Activated CD8-positive, alpha-beta memory T cell treated with anti-CD3 and anti-CD28 coated beads, Interleukin-2, amount 50 U/mL, for 48 hours (primary cell): ENCODE results near the gene PDE8B.

ENCODE experiments used
- DNase-seq: peaks from one replicate; pipeline ENCODE4 v3.0.0-alpha.2; 2020

Gene PDE8B

DNA sequence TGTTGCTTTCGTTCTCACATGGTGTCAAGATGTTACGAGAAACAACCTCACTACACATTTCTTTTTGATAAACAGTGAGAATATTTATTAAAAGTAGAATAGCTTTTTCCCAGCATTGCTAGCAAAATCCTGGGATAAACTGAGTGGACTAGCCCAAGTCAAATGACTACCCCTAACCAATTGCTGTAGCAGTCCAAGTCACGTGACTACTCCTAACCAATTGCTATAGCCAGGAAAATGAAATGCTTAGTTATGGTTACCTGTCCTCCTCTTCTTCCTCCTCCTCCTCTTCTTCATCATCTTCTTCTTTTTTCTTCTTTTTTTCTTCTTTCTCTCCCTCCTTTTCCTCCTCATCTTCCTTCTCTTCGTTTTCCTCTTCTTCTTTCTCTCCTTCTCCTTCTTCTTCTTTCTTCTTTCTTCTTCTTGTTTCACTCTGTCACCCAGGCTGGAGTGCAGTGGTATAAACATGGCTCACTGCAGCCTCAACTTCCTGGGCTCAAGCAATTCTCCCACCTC lies 85.4 kb downstream of the PDE8B start:
- no peak for DNase-seq

DNA sequence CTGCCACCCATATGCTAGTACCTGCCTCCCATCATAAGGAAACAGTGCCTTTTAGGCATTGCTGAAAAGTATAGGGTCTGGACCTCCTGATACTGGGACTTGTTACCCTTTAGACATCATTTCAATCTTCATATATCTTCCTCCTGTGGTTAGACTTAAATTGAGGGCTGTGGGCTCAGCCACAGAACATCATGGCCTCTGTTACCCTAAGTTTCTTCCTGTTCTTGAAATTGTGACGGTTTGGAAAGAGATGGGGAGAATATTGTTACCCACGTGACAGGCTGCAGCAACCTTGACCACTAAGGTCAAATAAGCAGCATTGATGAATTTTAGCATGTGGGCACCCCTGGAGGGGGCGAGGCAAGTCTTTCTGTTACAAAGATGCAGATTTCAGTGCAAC lies 87.7 kb downstream of the PDE8B start:
- no peak for DNase-seq

DNA sequence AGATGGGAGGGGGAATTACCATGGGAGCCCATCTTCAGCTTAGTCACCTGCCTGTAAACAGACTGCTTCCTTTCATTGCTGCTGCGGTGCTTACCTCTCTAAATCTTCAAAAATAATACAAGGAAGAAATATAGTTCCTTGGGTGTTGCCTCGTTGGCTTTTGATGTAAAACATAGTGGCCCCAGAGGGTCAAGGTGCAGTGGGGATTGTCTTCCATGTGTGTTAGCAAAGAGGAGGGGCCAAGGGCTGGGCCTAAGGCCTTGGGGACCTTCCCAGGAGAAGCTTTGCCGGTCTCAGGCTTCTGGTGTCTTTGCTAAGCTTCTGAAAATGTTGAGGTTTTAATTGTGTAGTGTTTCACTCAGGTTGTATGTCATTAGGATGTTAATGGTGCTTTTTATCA lies 90.0 kb downstream of the PDE8B start:
- DNase-seq = no peak

DNA sequence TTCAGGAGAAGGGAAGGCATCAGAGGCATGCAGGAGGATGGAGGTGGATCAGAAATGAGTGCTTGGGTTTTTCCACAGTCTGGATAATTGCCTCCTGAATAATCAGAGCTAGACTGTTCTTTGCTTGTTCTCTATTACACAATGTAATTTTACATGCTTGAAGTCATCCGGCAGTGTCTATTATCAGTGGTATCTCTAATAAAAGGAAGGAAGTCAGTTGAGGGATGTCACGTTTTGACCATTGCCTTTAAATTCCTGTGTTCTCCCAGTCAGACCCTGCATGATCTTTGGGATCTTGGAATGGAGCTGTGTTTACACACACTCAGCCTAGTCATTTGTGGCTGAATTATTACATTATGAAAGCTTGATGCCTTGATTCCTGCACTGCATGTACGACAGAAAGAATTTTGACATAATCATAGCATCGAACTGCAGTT lies 91.0 kb downstream of the PDE8B start:
- no peak for DNase-seq

DNA sequence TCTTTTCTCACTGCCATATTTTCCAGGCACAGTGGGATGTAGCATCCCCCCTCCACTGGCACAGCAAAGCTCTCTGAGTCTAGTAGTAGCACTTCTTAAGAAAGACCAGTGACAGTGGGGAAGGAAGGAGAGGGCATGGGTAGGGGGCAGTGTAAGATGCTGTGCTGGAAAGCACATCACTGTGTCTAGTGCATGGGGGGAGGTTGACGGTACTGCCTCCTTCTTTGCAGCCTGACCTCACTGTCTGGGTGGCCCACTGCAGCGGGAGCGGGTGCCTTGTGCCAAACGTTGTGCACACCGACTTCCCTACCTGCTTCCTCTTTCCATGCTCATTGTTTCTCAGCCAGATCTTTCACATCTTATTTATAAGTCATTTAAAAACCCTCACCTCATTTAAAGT lies 91.8 kb downstream of the PDE8B start:
- no peak for DNase-seq

DNA sequence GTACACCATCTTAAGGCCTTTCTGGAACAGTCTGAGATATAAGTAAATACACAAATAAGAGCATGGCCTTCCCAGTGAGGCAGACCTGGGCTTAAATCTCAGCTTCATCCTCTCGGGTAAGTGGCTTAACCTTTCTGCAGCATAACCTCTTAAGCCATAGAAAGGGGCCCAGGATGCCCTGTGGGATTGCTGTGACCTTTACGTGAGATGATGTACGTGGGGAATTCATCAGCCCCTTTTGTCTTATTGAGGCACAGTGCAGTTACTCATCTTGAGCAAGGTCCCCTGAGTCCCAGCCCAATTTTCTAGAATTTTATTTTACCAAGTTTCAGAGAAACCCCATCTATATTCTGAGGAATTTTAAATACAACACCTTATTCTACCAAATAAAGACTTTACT lies 92.2 kb downstream of the PDE8B start:
- DNase-seq = no peak

DNA sequence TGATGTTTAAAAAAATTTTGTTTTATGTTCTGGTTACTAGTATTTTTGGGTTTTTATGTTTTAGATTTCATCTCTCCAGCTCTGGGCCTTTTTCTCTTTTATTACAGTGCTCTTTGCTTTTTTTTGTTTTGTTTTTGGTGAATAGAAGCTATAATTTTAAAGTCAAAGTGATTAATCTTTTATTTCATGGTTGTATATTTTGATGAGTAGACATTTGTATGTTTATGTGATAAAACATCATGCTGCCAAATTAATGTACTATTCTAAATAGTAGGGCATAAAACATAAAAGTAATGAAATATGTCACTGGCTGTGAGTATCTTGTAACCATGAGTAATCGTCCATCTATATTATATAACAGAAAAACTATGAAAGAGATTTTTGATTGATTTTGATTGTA lies 93.9 kb downstream of the PDE8B start:
- no peak for DNase-seq

GRCh38 chr5:77305222-77305846 lies 94.9 kb downstream of the PDE8B start:
- DNase-seq = no peak

GRCh38 chr5:77305956-77306355 lies 95.5 kb downstream of the PDE8B start:
- DNase-seq = no peak

DNA sequence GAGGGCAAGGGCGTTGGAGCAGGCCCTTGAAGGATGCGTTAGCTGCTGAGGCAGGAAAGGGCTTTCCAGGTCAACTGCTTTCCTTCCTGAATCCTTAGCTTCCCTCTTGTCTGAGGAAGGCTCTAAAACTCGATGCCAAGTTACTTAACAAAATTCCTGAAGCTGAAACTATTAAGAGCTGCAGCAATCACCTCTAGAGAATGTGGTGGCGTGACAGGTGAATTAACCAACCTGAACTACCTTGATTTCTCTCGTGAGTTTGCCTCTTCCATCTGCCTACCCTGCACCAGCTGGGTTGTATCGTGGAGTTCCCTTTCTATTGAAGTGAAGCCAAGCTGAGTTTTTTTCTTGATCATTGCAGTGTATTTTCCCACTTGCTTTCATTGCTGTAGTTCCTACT lies 96.1 kb downstream of the PDE8B start:
- DNase-seq = no peak

- DNase-seq = no peak
Observed at GRCh38 chr5:77308154-77308960, 97.9 kb downstream of the PDE8B start.

- DNase-seq = no peak
Observed at GRCh38 chr5:77309140-77309539, 98.7 kb downstream of the PDE8B start.

- DNase-seq = no peak
Observed at GRCh38 chr5:77310494-77311213, 100.2 kb downstream of the PDE8B start.

GRCh38 chr5:77311214-77311571 lies 100.7 kb downstream of the PDE8B start:
- DNase-seq = no peak

DNA sequence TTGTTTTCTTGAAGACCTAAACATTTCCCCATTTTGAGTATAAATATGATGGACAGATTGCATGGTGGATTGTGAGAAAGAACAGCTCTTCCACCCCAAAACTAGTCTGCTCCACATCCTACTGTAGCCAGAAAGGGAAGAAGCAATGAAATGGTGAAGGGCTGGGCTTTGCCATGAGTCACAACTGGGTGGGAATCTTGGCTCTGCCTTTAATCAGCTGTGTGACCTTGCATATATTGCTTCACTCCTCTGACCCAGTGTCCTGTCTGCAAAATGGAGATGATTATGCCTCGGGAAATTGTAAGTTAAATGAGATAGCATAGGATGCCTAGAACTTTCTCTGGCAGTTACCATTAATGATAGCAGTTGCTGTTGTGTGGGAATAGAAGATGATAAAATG lies 101.9 kb downstream of the PDE8B start:
- DNase-seq = no peak

DNA sequence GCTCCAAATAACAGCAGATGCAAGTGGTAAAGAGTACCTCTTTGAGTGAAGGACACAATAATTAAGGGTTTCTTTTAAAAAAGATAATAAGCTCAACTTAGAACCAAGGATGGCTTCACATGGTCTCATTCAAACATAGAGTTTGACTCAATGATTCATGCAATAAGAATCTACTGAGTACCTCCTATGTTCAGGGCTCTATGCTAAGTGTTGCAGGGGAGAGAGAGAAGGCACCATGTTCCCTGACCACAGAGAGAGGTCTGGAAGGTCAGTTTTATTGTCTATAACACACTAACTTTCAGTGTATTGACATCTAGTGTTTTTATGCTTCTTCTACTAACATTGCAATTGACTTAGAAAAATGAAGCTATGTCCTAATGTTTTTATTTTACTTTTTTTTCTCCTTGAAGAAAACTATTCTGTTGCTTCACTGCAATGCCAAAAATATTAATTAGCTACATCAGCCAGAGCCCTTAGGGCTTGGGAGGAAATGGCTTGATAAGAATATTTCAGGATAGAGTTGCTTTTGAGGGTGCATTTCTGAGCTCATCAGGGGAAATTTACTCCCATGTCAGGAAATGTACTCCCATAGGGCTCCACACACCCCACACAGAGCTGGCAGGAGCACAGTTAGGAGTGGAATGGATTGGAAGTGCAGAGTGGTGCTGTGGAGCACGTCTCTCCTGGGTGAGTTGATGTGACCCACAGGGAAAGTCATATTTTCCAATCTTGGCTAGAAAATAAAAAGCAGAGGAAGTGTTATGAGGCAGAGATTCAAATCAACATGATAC lies 106.6 kb downstream of the PDE8B start:
- DNase-seq = no peak

- DNase-seq = no peak
Observed at GRCh38 chr5:77318060-77318459, 107.6 kb downstream of the PDE8B start.

GRCh38 chr5:77319117-77319804 lies 108.8 kb downstream of the PDE8B start:
- no peak for DNase-seq

DNA sequence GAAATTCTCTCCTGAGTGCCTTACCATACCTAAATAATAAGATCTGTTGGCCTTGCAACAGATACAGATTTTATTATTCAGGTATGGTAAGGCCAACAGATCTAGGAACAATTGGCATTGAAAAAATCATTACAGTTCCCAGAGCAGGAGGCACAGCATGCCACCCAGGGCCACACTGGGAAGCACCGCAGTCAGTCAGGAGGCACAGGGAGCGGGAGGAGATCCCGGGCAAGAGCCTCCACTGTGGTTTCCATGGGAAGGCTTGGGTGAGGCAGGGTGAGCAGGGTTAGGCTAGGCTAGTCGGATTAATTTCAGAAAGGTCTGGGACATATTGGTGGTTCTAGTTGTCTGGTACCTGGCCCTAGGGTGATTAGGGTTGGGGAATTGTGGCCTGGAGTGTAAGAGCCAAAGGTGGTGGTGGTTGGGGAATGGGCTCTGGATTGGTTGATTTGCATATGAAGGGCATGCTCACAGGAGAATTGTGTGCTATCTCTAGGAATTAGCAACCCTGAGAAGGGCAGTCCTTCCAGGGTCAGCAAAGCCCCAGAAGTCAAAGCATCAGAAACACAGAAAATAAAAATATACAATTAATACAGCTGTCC lies 111.4 kb downstream of the PDE8B start:
- DNase-seq = no peak

GRCh38 chr5:77322406-77322805 lies 111.9 kb downstream of the PDE8B start:
- no peak for DNase-seq

DNA sequence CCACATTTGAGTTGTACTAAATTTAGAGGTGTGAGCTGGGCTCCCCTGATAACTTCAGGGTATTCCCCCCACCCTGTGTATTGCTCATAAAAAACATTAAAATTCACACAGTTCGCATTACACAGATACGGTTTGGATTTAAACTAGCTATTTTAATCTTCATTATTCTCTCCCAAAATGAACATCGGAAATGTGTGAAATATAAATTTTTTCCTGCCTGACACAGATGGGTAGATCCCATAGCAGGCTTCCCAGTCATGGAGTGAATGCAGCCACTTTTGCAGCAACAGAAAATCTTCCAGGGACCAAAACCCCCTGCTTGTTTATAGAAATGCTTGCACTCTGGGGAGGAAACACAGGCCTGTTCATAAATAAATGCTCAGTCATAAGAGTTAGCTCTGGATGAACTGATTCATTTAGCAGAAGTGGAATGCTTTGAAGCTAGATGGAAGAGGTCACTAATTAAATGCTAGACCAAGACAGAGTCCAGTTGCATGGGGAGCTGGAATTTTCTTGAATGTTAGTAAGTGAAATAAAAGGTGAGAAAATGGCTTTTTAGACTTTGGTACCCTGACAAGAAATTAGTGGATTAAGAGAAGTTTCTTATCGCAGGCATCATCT lies 115.6 kb downstream of the PDE8B start:
- DNase-seq = no peak
